Articular chondrocyte of knee joint (primary cell): Measurements from ENCODE around the gene CBFA2T2. TPM values are rescaled to one million over a fixed set of nuclear protein-coding genes. Genes with fewer than 3 reads are reported as not detected.

Source experiments
- total RNA-seq: library from RNA; depleted of rRNA; stranded (reverse); fragments of >200 nt; gene quantifications from 2 replicates; pipeline ENCODE4 v1.2.3, GENCODE V29; 2012

The CBFA2T2 gene
- 10.7 and 11.9 TPM in 2 replicates for total RNA-seq

GRCh38 chr20:33490023-33490933 is at the start of gene CBFA2T2:
Gene CBFA2T2 (plus strand): TSS chr20:33490096. CDS start chr20:33490268, 172 bp downstream.

GRCh38 chr20:33443512-33444239 is 46.2 kb upstream of the CBFA2T2 start, which contains the start of gene SNTA1:
Gene SNTA1 (minus strand): TSS chr20:33443763. CDS start chr20:33443620, 143 bp downstream.

GRCh38 chr20:33662172-33662571 is 172.3 kb downstream of the CBFA2T2 start, which contains the start of gene C20orf144:
Gene C20orf144 (plus strand): TSS chr20:33662327. CDS start chr20:33662346, 19 bp downstream.

GRCh38 chr20:33666293-33667244 is 176.7 kb downstream of the CBFA2T2 start, which contains the start of gene ACTL10:
Gene ACTL10 (plus strand): TSS chr20:33666943. CDS start chr20:33667498, 555 bp downstream.

GRCh38 chr20:33674294-33675135 is 184.6 kb downstream of the CBFA2T2 start, which contains the start of gene NECAB3:
Gene NECAB3 (minus strand): TSS chr20:33674428. CDS start chr20:33674352, 76 bp downstream.

GRCh38 chr20:33686100-33686983 is 196.4 kb downstream of the CBFA2T2 start, which contains the start of gene E2F1:
Gene E2F1 (minus strand): TSS chr20:33686385. CDS start chr20:33686264, 121 bp downstream.

Other genes with a start within 250 kb of the CBFA2T2 start
- gene BPIFB1, start 206.9 kb upstream of the CBFA2T2 start, total RNA-seq: not detected in 2 replicates
- 15.3 and 16.2 TPM in 2 replicates for gene CDK5RAP1, start 88.6 kb upstream of the CBFA2T2 start, total RNA-seq
- gene SNTA1, start 46.3 kb upstream of the CBFA2T2 start, total RNA-seq: 19.2 and 22.1 TPM in 2 replicates
- gene C20orf144, start 172.2 kb downstream of the CBFA2T2 start, total RNA-seq: 0.13 TPM in 1 of 2 replicates, not detected in the other
- gene ACTL10, start 176.8 kb downstream of the CBFA2T2 start, total RNA-seq: 1.7 and 2.1 TPM in 2 replicates
- 11.6 and 14.1 TPM in 2 replicates for gene NECAB3, start 184.3 kb downstream of the CBFA2T2 start, total RNA-seq
- 2.0 and 3.4 TPM in 2 replicates for gene E2F1, start 196.3 kb downstream of the CBFA2T2 start, total RNA-seq
- 4.7 and 8.9 TPM in 2 replicates for gene PXMP4, start 230.2 kb downstream of the CBFA2T2 start, total RNA-seq
- gene ZNF341, start 241.9 kb downstream of the CBFA2T2 start, total RNA-seq: 1.4 and 1.7 TPM in 2 replicates